Suprapubic skin (tissue), 4 donors: ENCODE measurements around the gene SSNA1. TPM values are rescaled to one million over a fixed set of nuclear protein-coding genes. Genes with fewer than 3 reads are reported as not detected.

Source experiments
- DNase-seq, 2 donors: peaks; one replicate each; pipeline ENCODE4 v3.0.0-alpha.2; 2019; ENCODE audit warnings: low spot score in 2 of 2
- H3K27ac ChIP-seq: fragments of 200-600 bp; sonication (generic); one replicate; pipeline ENCODE4 v1.5.1; 2019
- H3K27me3 ChIP-seq: fragments of 200-600 bp; sonication (generic); one replicate; pipeline ENCODE4 v1.5.1; 2019
- H3K36me3 ChIP-seq: fragments of 200-600 bp; sonication (generic); one replicate; pipeline ENCODE4 v1.5.1; 2019
- H3K4me1 ChIP-seq: fragments of 200-600 bp; sonication (generic); one replicate; pipeline ENCODE4 v1.5.1; 2019
- H3K4me3 ChIP-seq: fragments of 200-600 bp; sonication (generic); one replicate; pipeline ENCODE4 v1.5.1; 2019; ENCODE audit warnings: mild to moderate bottlenecking
- H3K9me3 ChIP-seq: fragments of 200-600 bp; sonication (generic); one replicate; pipeline ENCODE4 v1.5.1; 2019
- CTCF ChIP-seq, 2 donors: fragments of 200-600 bp in 1 of 2; fragments of 450-650 bp in 1 of 2; sonication (generic) in 1 of 2; IDR thresholded peaks; one replicate each; pipeline ENCODE4 v1.5.1; 2016 to 2019; ENCODE audit warnings: antibody characterized with exemption in 2 of 2, mild to moderate bottlenecking in 1 of 2, moderate library complexity in 1 of 2
- EP300 ChIP-seq: sonication (generic); formaldehyde crosslinking; IDR thresholded peaks from one replicate; pipeline ENCODE4 v1.6.1; 2017; ENCODE audit warnings: antibody characterized with exemption
- POLR2A ChIP-seq, 2 donors: fragments of 450-650 bp; IDR thresholded peaks; one replicate each; pipeline ENCODE4 v1.6.1; 2017; ENCODE audit warnings: antibody characterized with exemption in 2 of 2, mild to moderate bottlenecking in 2 of 2, moderate library complexity in 2 of 2
- POLR2AphosphoS5 ChIP-seq, 3 donors: sonication (generic); formaldehyde crosslinking; IDR thresholded peaks; one replicate each; pipeline ENCODE4 v1.6.1; 2017; ENCODE audit warnings: antibody characterized with exemption in 3 of 3
- WGBS: methylation state at CpG from one replicate; pipeline ENCODE4 v1.1.5; 2018; 5-methylcytosine and 5-hydroxymethylcytosine counted together
- total RNA-seq, 4 donors: library from RNA; depleted of rRNA; stranded (reverse); fragments of >200 nt; gene quantifications; one replicate each; pipeline ENCODE4 v1.1.0, GENCODE V29; 2016

Gene SSNA1
- total RNA-seq, 4 donors from 2014 or later = 45.9 to 72.0 (median 71.1) TPM

- Histone ChIP-seq H3K36me3 (no peaks in the 10 kb centered on the region), H3K9me3 (no peaks in the 10 kb centered on the region), H3K4me3 (no peak overlapping the region), H3K27ac (no peak overlapping the region), H3K4me1 (peaks cover 32% of the 10 kb centered on the region), H3K27me3 (peaks cover 74% of the 10 kb centered on the region)
- DNase-seq = no peak
- WGBS = 49% methylated on average over 9 of the region's 19 CpGs
- TF ChIP-seq POLR2A (IDR thresholded peaks at IDR 0.05) (no peak), POLR2AphosphoS5 (IDR thresholded peaks at IDR 0.05) (no peak), EP300 (no peak), CTCF (IDR thresholded peaks at IDR 0.05) (no peak)
These were observed 30.7 kb upstream of the SSNA1 start for GRCh38 chr9:137157618-137158415.

GRCh38 chr9:137158625-137159024 lies 29.9 kb upstream of the SSNA1 start:
- peaks cover 82% of the 10 kb centered on the region for H3K27me3 ChIP-seq
- no peak overlapping the region for H3K4me3 ChIP-seq
- H3K27ac ChIP-seq = no peak overlapping the region
- peaks cover 41% of the 10 kb centered on the region for H3K4me1 ChIP-seq
- no peaks in the 10 kb centered on the region for H3K9me3 ChIP-seq
- WGBS = 24% methylated on average over 4 of the region's 4 CpGs
- no peak for DNase-seq
- H3K36me3 ChIP-seq = no peaks in the 10 kb centered on the region
- no peak for TF ChIP-seq CTCF (IDR thresholded peaks at IDR 0.05)
- TF ChIP-seq EP300 = no peak
- TF ChIP-seq POLR2A (IDR thresholded peaks at IDR 0.05) = no peak
- TF ChIP-seq POLR2AphosphoS5 (IDR thresholded peaks at IDR 0.05) = no peak

- TF ChIP-seq POLR2AphosphoS5 (IDR thresholded peaks at IDR 0.05) (no peak), CTCF (IDR thresholded peaks at IDR 0.05) (no peak), EP300 (no peak), POLR2A (IDR thresholded peaks at IDR 0.05) (no peak)
- peaks cover 41% of the 10 kb centered on the region for H3K4me1 ChIP-seq
- H3K27ac ChIP-seq = no peak overlapping the region
These were observed 29.1 kb upstream of the SSNA1 start for GRCh38 chr9:137159105-137160053.

GRCh38 chr9:137160054-137160425 lies 28.4 kb upstream of the SSNA1 start:
- H3K27me3 ChIP-seq = peaks cover 97% of the 10 kb centered on the region
- TF ChIP-seq POLR2AphosphoS5 (IDR thresholded peaks at IDR 0.05) = no peak
- TF ChIP-seq EP300 = no peak
- TF ChIP-seq POLR2A (IDR thresholded peaks at IDR 0.05) = no peak
- no peak for TF ChIP-seq CTCF (IDR thresholded peaks at IDR 0.05)
- H3K4me1 ChIP-seq = peaks cover 41% of the 10 kb centered on the region
- H3K36me3 ChIP-seq = no peaks in the 10 kb centered on the region
- no peaks in the 10 kb centered on the region for H3K9me3 ChIP-seq
- no peak overlapping the region for H3K4me3 ChIP-seq
- no peak for DNase-seq
- 40% methylated on average over 15 of the region's 17 CpGs for whole genome bisulfite sequencing
- no peak overlapping the region for H3K27ac ChIP-seq

More at GRCh38 chr9:137159105-137160053, 29.1 kb upstream of the SSNA1 start:
- Histone ChIP-seq H3K4me3 (no peak overlapping the region), H3K9me3 (no peaks in the 10 kb centered on the region), H3K27me3 (peaks cover 90% of the 10 kb centered on the region), H3K36me3 (no peaks in the 10 kb centered on the region)
- no peak for DNase-seq
- WGBS = 52% methylated on average over 14 of the region's 14 CpGs
